Spleen (tissue), 11 donors: ENCODE results near the gene EPHX1. TPM values are rescaled to one million over a fixed set of nuclear protein-coding genes. Genes with fewer than 3 reads are reported as not detected.

ENCODE experiments used
- DNase-seq: peaks from one replicate; pipeline ENCODE4 v3.0.0-alpha.2; 2020
- H3K27ac ChIP-seq, 8 donors: fragments of 200-600 bp; sonication (generic) in 7 of 8; 1 replicate in 4 of 8; 2 replicates in 4 of 8; pipeline versions ENCODE4 v1.5.0 to v1.8.0; 2016 to 2021; ENCODE audit warnings: inconsistent platforms in 4 of 8, mild to moderate bottlenecking in 4 of 8, moderate library complexity in 1 of 8
- H3K27me3 ChIP-seq, 7 donors: fragments of 200-600 bp; sonication (generic) in 6 of 7; replicated peaks in 1 of 7; 1 replicate in 4 of 7; 2 replicates in 3 of 7; pipeline versions ENCODE4 v1.5.0 to v1.8.0; 2016 to 2021; ENCODE audit warnings: inconsistent platforms in 3 of 7, mild to moderate bottlenecking in 1 of 7
- H3K36me3 ChIP-seq, 6 donors: fragments of 200-600 bp; sonication (generic) in 5 of 6; 1 replicate in 4 of 6; 2 replicates in 2 of 6; pipeline versions ENCODE4 v1.5.0 to v1.8.0; 2016 to 2021; ENCODE audit warnings: inconsistent platforms in 2 of 6
- H3K4me1 ChIP-seq, 6 donors: fragments of 200-600 bp; sonication (generic) in 5 of 6; 1 replicate in 3 of 6; 2 replicates in 3 of 6; pipeline versions ENCODE4 v1.5.0 to v1.8.0; 2016 to 2021; ENCODE audit warnings: inconsistent platforms in 3 of 6
- H3K4me3 ChIP-seq, 8 donors: fragments of 200-600 bp; sonication (generic) in 7 of 8; 1 replicate in 4 of 8; 2 replicates in 4 of 8; pipeline versions ENCODE4 v1.5.0 to v1.8.0; 2016 to 2021; ENCODE audit warnings: inconsistent platforms in 4 of 8, mild to moderate bottlenecking in 4 of 8, moderate library complexity in 2 of 8
- H3K9me3 ChIP-seq, 8 donors: fragments of 200-600 bp; sonication (generic) in 7 of 8; 1 replicate in 4 of 8; 2 replicates in 4 of 8; pipeline versions ENCODE4 v1.5.0 to v1.8.0; 2016 to 2021; ENCODE audit warnings: inconsistent platforms in 4 of 8
- CTCF ChIP-seq, 11 experiments: fragments of 200-600 bp in 7 of 11; fragments of 450-650 bp in 4 of 11; sonication (generic) in 4 of 11; IDR thresholded peaks in 8 of 11; conservative IDR thresholded peaks in 3 of 11; 1 replicate in 7 of 11; 2 replicates in 4 of 11; pipeline versions ENCODE4 v1.4.0 to v1.8.0; 2016 to 2021; ENCODE audit warnings: antibody characterized with exemption in 11 of 11, inconsistent platforms in 4 of 11, mild to moderate bottlenecking in 1 of 11
- POLR2A ChIP-seq, 3 donors: fragments of 450-650 bp; IDR thresholded peaks; one replicate each; pipeline ENCODE4 v1.5.1; 2017; ENCODE audit warnings: antibody characterized with exemption in 3 of 3, mild to moderate bottlenecking in 1 of 3
- POLR2AphosphoS5 ChIP-seq, 3 donors: sonication (generic); formaldehyde crosslinking; IDR thresholded peaks; one replicate each; pipeline ENCODE4 v1.5.1; 2017; ENCODE audit warnings: antibody characterized with exemption in 3 of 3
- WGBS, 5 donors: extraction: QIAGEN DNeasy Blood & Tissue Kit in 3 of 5; methylation state at CpG; one replicate each; pipeline versions ENCODE4 v1.1.5 to v1.1.7; 2013 to 2018; 5-methylcytosine and 5-hydroxymethylcytosine counted together
- intact Hi-C: fragments of 100-400 bp; cut with DNase I; formaldehyde crosslinking; loops from one replicate; pipeline ENCODE4 v1.15.0; 2023; ENCODE audit warnings: low total_unique reads
- polyA plus RNA-seq, 3 donors: library from polyadenylated mRNA; stranded (reverse); fragments of 200-250 nt; gene quantifications; one replicate each; pipeline ENCODE4 v1.2.1, GENCODE V29; 2013
- total RNA-seq, 7 donors: library from RNA; depleted of rRNA in 3 of 7; stranded (reverse); fragments of >200 nt in 3 of 7; fragmentation: NEBNext Ultra II Directional in 4 of 7; extraction: Animal tissue kit (Norgen Biotek cat#: 25700) in 4 of 7; gene quantifications; one replicate each; pipeline versions ENCODE4 v1.1.0 to v1.2.1, GENCODE V29; 2016 to 2021
- donor health status: healthy with polysubstance abuse.
- donor health status: DM: no; HTN: no; CAD: no; lungs with moderate emphysema.
- donor health status: DM: no; HTN: no; CAD: no.
- donor health status: Bipolar disorder and iron deficiency.
- donor health status: healthy.
- donor health status: DM: no; HTN: no; CAD: no.
- donor health status: DM: yes; HTN: yes; CAD: no.

The EPHX1 gene
- total and polyA plus RNA-seq, 10 donors: 3.9 to 92.8 (median 43.9) TPM

GRCh38 chr1:225825607-225826007, 15.7 kb downstream of the EPHX1 start:
- TF ChIP-seq POLR2A (IDR thresholded peaks at IDR 0.05) (no peak), POLR2AphosphoS5 (IDR thresholded peaks at IDR 0.05) (peak in 1 of 3 donors; percentile 42)
- Histone ChIP-seq H3K4me1 (peaks cover 4 to 34% (median 20%) of the 10 kb centered on the region in 6 donors), H3K27me3 (no peaks in the 10 kb centered on the region), H3K4me3 (no peak overlapping the region), H3K27ac (peak overlapping the region in 6 of 8 donors; percentile 2 to 50 (median 32)), H3K9me3 (no peaks in the 10 kb centered on the region), H3K36me3 (peaks cover 0 to 22% (median 0%) of the 10 kb centered on the region in 6 donors)
- DNase-seq: no peak
- 51 to 70% (median 60%) methylated on average over 7 of the region's 7 CpGs for WGBS, 5 donors
- intact Hi-C loops: no loop called here

- Histone ChIP-seq H3K4me3 (no peak overlapping the region), H3K27me3 (no peaks in the 10 kb centered on the region), H3K27ac (no peak overlapping the region), H3K36me3 (peaks cover 0 to 36% (median 4%) of the 10 kb centered on the region in 6 donors), H3K4me1 (peaks cover 4 to 34% (median 20%) of the 10 kb centered on the region in 6 donors), H3K9me3 (no peaks in the 10 kb centered on the region)
- intact Hi-C loops: no loop called here
- 70 to 93% (median 75%) methylated on average over 5 to 8 of the region's 8 CpGs for WGBS, 5 donors
- no peak for DNase-seq
- TF ChIP-seq POLR2A (IDR thresholded peaks at IDR 0.05) (no peak), CTCF (IDR thresholded peaks at IDR 0.05 in 8 of 11, conservative IDR thresholded peaks at IDR 0.05 in 3 of 11) (no peak), POLR2AphosphoS5 (IDR thresholded peaks at IDR 0.05) (no peak)
Observed at GRCh38 chr1:225827076-225827475, 17.2 kb downstream of the EPHX1 start.

GRCh38 chr1:225828706-225829345, 18.9 kb downstream of the EPHX1 start:
- no peak for DNase-seq
- Histone ChIP-seq H3K36me3 (peaks cover 0 to 47% (median 6%) of the 10 kb centered on the region in 6 donors), H3K27me3 (no peaks in the 10 kb centered on the region), H3K27ac (no peak overlapping the region), H3K4me3 (no peak overlapping the region), H3K4me1 (peaks cover 4 to 32% (median 20%) of the 10 kb centered on the region in 6 donors), H3K9me3 (no peaks in the 10 kb centered on the region)
- no peak for TF ChIP-seq POLR2AphosphoS5 (IDR thresholded peaks at IDR 0.05)
- no peak for TF ChIP-seq POLR2A (IDR thresholded peaks at IDR 0.05)
- TF ChIP-seq CTCF (IDR thresholded peaks at IDR 0.05 in 8 of 11, conservative IDR thresholded peaks at IDR 0.05 in 3 of 11): no peak
- WGBS, 5 donors: 94 to 95% (median 94%) methylated on average over 14 of the region's 14 CpGs
- intact Hi-C loops: no loop called here

- H3K27me3 ChIP-seq: no peaks in the 10 kb centered on the region
- peaks cover 0 to 47% (median 6%) of the 10 kb centered on the region in 6 donors for H3K36me3 ChIP-seq
- H3K4me1 ChIP-seq: peaks cover 0 to 25% (median 7%) of the 10 kb centered on the region in 6 donors
- no peaks in the 10 kb centered on the region for H3K9me3 ChIP-seq
- 92 to 98% (median 96%) methylated on average over 6 of the region's 6 CpGs for WGBS, 5 donors
- intact Hi-C loops: no loop called here
- no peak overlapping the region for H3K27ac ChIP-seq
- no peak for DNase-seq
- H3K4me3 ChIP-seq: no peak overlapping the region
- no peak for TF ChIP-seq CTCF (IDR thresholded peaks at IDR 0.05 in 8 of 11, conservative IDR thresholded peaks at IDR 0.05 in 3 of 11)
- no peak for TF ChIP-seq POLR2A (IDR thresholded peaks at IDR 0.05)
- TF ChIP-seq POLR2AphosphoS5 (IDR thresholded peaks at IDR 0.05): no peak
Observed at GRCh38 chr1:225830841-225831240, 20.9 kb downstream of the EPHX1 start.
